Neural cell (in vitro differentiated cells): ENCODE data around the gene POLL. TPM values are rescaled to one million over a fixed set of nuclear protein-coding genes. Genes with fewer than 3 reads are reported as not detected.
A peak's percentile ranks its signal among the peaks of the same experiment; 100 is the strongest.

ENCODE experiments used
- H2AFZ ChIP-seq: fragments of 200-600, 300-800 bp; sonication (generic), shearing (Covaris generic); 2 replicates; pipeline ENCODE4 v1.6.0; 2014; ENCODE audit warnings: low read depth, mild to moderate bottlenecking, antibody characterized with exemption, low read length, moderate library complexity
- H3F3A ChIP-seq: fragments of 200-600 bp; shearing (Covaris generic); 2 replicates; pipeline ENCODE4 v1.6.1; 2016; ENCODE audit warnings: mild to moderate bottlenecking, moderate library complexity, mixed read lengths, antibody characterized with exemption, low read length; ENCODE audit not compliant: insufficient read depth, poor library complexity, severe bottlenecking
- H3K27ac ChIP-seq: fragments of 200-600, 300-800 bp; sonication (generic), shearing (Covaris generic); 2 replicates; pipeline ENCODE4 v1.5.1; 2014; ENCODE audit warnings: mild to moderate bottlenecking, low read length, moderate library complexity
- H3K27me3 ChIP-seq: fragments of 300-800, 200-600 bp; sonication (generic), shearing (Covaris generic); 2 replicates; pipeline ENCODE4 v1.6.0; 2014; ENCODE audit warnings: mild to moderate bottlenecking, low read depth, low read length, moderate library complexity; ENCODE audit not compliant: insufficient read depth
- H3K36me3 ChIP-seq: fragments of 300-800, 200-600 bp; sonication (generic), shearing (Covaris generic); 2 replicates; pipeline ENCODE4 v1.5.1; 2014; ENCODE audit warnings: mild to moderate bottlenecking, antibody characterized with exemption, low read length, moderate library complexity; ENCODE audit not compliant: insufficient read depth
- H3K4me2 ChIP-seq: fragments of 300-800, 200-600 bp; sonication (generic), shearing (Covaris generic); 2 replicates; pipeline ENCODE4 v1.6.0; 2014; ENCODE audit warnings: mild to moderate bottlenecking, low read length
- H3K4me3 ChIP-seq: fragments of 300-800, 200-600 bp; sonication (generic), shearing (Covaris generic); 2 replicates; pipeline ENCODE4 v1.5.1; 2014; ENCODE audit warnings: mild to moderate bottlenecking, low read length, moderate library complexity
- H3K79me2 ChIP-seq: fragments of 200-600 bp; shearing (Covaris generic); replicated peaks from 2 replicates; pipeline ENCODE4 v1.6.0; 2014; ENCODE audit warnings: mild to moderate bottlenecking, low read length, moderate library complexity; ENCODE audit not compliant: insufficient read depth
- H3K9ac ChIP-seq: fragments of 300-800, 200-600 bp; sonication (generic), shearing (Covaris generic); 2 replicates; pipeline ENCODE4 v1.6.1; 2016; ENCODE audit warnings: mild to moderate bottlenecking, low read length, mixed read lengths
- H3K9me2 ChIP-seq: fragments of 200-600 bp; shearing (Covaris generic); 2 replicates; pipeline ENCODE4 v1.6.1; 2016; ENCODE audit warnings: mild to moderate bottlenecking, low read length, mixed read lengths; ENCODE audit not compliant: insufficient read depth
- H3K9me3 ChIP-seq: fragments of 200-600, 300-800 bp; sonication (generic), shearing (Covaris generic); 2 replicates; pipeline ENCODE4 v1.6.1; 2016; ENCODE audit warnings: mild to moderate bottlenecking, mixed run types, low read length, moderate library complexity, mixed read lengths
- H4K20me1 ChIP-seq: fragments of 200-600 bp; shearing (Covaris generic); 2 replicates; pipeline ENCODE4 v1.6.1; 2016; ENCODE audit warnings: mild to moderate bottlenecking, mixed run types; ENCODE audit not compliant: insufficient read depth
- CTCF ChIP-seq: fragments of 450-650 bp; IDR thresholded peaks from 2 replicates; pipeline ENCODE4 v1.5.1; 2014; ENCODE audit warnings: antibody characterized with exemption, mild to moderate bottlenecking, moderate library complexity; ENCODE audit not compliant: poor library complexity, severe bottlenecking
- EP300 ChIP-seq: fragments of 450-650 bp; conservative IDR thresholded peaks from 2 replicates; pipeline ENCODE4 v1.6.1; 2014; ENCODE audit warnings: antibody characterized with exemption, mild to moderate bottlenecking, moderate library complexity; ENCODE audit not compliant: poor library complexity, severe bottlenecking
- EZH2 ChIP-seq: fragments of 200-600, 300-800 bp; shearing (Covaris generic), sonication (generic); IDR thresholded peaks from 2 replicates; pipeline ENCODE4 v1.6.1; 2014; ENCODE audit warnings: antibody characterized with exemption, low read length, borderline replicate concordance, mild to moderate bottlenecking; ENCODE audit not compliant: insufficient read depth, poor library complexity, severe bottlenecking
- MXI1 ChIP-seq: fragments of 450-650 bp; conservative IDR thresholded peaks from 2 replicates; pipeline ENCODE4 v1.6.1; 2014; ENCODE audit warnings: antibody characterized with exemption, mild to moderate bottlenecking; ENCODE audit not compliant: poor library complexity, severe bottlenecking
- POLR2AphosphoS5 ChIP-seq: IDR thresholded peaks from 2 replicates; pipeline ENCODE4 v1.6.1; 2012
- RAD21 ChIP-seq: fragments of 450-650 bp; conservative IDR thresholded peaks from 2 replicates; pipeline ENCODE4 v1.6.1; 2014; ENCODE audit warnings: antibody characterized with exemption, mild to moderate bottlenecking, moderate library complexity
- SMC3 ChIP-seq: fragments of 450-650 bp; conservative IDR thresholded peaks from 2 replicates; pipeline ENCODE4 v1.6.1; 2014; ENCODE audit warnings: antibody characterized with exemption, mild to moderate bottlenecking, moderate library complexity; ENCODE audit not compliant: poor library complexity
- TAF1 ChIP-seq: IDR thresholded peaks from 2 replicates; pipeline ENCODE4 v1.6.1; 2012; ENCODE audit warnings: low read depth
- polyA plus RNA-seq: library from polyadenylated mRNA; depleted of rRNA; stranded (reverse); fragments of >200 nt; gene quantifications from 2 replicates; pipeline ENCODE4 v1.2.3, GENCODE V29; 2014
- TF ChIP-seq, protein P1 (sequence below): IDR thresholded peaks from 2 replicates; pipeline ENCODE4 v1.6.1; 2012; ENCODE audit warnings: borderline replicate concordance

The POLL gene
- polyA plus RNA-seq, 1 donor from 2014 or later: 23.0 TPM

DNA sequence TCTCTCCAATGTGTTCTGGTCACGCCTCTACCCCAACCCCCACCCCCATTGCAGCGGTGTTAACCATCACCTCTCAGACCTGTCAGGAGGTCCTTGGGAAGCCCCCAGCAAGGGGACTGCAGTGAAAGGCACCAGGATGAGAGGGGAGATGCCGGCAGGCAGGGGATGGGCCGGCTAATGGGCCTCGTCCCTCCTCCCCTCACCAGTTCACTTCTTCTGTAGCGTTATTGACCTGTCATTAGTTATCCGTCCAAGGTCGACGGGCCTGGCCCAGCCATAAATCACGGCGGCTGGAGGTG, 18.8 kb downstream of the POLL start:
- Histone ChIP-seq H3K79me2 (no peaks in the 10 kb centered on the region), H3K9me3 (no peaks in the 10 kb centered on the region), H3K9me2 (no peaks in the 10 kb centered on the region), H2AFZ (no peak overlapping the region), H3F3A (no peaks in the 10 kb centered on the region), H3K27me3 (peaks cover 22% of the 10 kb centered on the region), H4K20me1 (no peaks in the 10 kb centered on the region), H3K4me2 (no peak overlapping the region), H3K27ac (no peak overlapping the region), H3K9ac (no peak overlapping the region), H3K36me3 (no peaks in the 10 kb centered on the region), H3K4me3 (peak overlapping the region; percentile 69)
- TF ChIP-seq, protein P1, sequence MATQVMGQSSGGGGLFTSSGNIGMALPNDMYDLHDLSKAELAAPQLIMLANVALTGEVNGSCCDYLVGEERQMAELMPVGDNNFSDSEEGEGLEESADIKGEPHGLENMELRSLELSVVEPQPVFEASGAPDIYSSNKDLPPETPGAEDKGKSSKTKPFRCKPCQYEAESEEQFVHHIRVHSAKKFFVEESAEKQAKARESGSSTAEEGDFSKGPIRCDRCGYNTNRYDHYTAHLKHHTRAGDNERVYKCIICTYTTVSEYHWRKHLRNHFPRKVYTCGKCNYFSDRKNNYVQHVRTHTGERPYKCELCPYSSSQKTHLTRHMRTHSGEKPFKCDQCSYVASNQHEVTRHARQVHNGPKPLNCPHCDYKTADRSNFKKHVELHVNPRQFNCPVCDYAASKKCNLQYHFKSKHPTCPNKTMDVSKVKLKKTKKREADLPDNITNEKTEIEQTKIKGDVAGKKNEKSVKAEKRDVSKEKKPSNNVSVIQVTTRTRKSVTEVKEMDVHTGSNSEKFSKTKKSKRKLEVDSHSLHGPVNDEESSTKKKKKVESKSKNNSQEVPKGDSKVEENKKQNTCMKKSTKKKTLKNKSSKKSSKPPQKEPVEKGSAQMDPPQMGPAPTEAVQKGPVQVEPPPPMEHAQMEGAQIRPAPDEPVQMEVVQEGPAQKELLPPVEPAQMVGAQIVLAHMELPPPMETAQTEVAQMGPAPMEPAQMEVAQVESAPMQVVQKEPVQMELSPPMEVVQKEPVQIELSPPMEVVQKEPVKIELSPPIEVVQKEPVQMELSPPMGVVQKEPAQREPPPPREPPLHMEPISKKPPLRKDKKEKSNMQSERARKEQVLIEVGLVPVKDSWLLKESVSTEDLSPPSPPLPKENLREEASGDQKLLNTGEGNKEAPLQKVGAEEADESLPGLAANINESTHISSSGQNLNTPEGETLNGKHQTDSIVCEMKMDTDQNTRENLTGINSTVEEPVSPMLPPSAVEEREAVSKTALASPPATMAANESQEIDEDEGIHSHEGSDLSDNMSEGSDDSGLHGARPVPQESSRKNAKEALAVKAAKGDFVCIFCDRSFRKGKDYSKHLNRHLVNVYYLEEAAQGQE: no peak
- TF ChIP-seq MXI1: no peak
- TF ChIP-seq TAF1: no peak
- TF ChIP-seq POLR2AphosphoS5: no peak
- TF ChIP-seq CTCF: no peak
- no peak for TF ChIP-seq RAD21
- TF ChIP-seq EZH2: no peak
- no peak for TF ChIP-seq EP300
- no peak for TF ChIP-seq SMC3

GRCh38 chr10:101568054-101568745, 19.9 kb downstream of the POLL start:
- H3K27me3 ChIP-seq: peaks cover 22% of the 10 kb centered on the region
- H3F3A ChIP-seq: no peaks in the 10 kb centered on the region
- H3K79me2 ChIP-seq: no peaks in the 10 kb centered on the region
- H3K36me3 ChIP-seq: no peaks in the 10 kb centered on the region
- H3K27ac ChIP-seq: no peak overlapping the region
- no peak overlapping the region for H3K4me3 ChIP-seq
- H3K9me2 ChIP-seq: no peaks in the 10 kb centered on the region
- no peaks in the 10 kb centered on the region for H3K9me3 ChIP-seq
- H4K20me1 ChIP-seq: no peaks in the 10 kb centered on the region
- no peak for TF ChIP-seq RAD21
- TF ChIP-seq SMC3: no peak
- no peak for TF ChIP-seq MXI1
- TF ChIP-seq EP300: no peak
- TF ChIP-seq TAF1: no peak
- no peak for TF ChIP-seq POLR2AphosphoS5
- TF ChIP-seq CTCF: no peak
- TF ChIP-seq, protein P1: no peak
- TF ChIP-seq EZH2: no peak
- H2AFZ ChIP-seq: no peak overlapping the region
- H3K4me2 ChIP-seq: no peak overlapping the region
- no peak overlapping the region for H3K9ac ChIP-seq
